ENCODE measurements around the gene PTGER4. TPM values are rescaled to one million over a fixed set of nuclear protein-coding genes. Genes with fewer than 3 reads are reported as not detected.

PTGER4 gene
- total RNA-seq, 1 experiment from 2014 or later: 0.92 TPM

DNA sequence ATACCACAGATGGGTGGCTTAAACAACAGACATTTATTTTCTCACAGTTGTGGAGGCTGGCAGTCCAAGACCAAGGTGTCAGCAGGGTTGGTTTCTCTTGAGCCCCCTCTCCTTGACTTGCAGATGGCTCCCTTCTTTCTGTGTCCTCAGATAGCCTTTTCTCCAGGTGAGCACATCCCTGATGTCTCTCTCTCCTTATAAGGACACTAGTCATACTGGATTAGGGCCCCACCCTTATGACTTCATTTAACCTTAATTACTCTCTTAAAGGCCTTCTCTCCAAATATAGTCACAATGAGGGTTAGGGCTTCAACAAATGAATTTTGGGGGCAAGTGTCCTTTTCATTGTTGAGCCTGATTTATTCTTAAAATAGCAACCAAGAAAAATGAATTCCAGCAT, 14.7 kb downstream of the PTGER4 start:
- Mint-ChIP-seq H3K4me1 (no peaks in the 10 kb centered on the region), H3K27ac (no peak overlapping the region), H3K9me3 (peaks cover 17% of the 10 kb centered on the region), H3K4me3 (no peak overlapping the region), H3K27me3 (ENCODE audit: low read depth) (no peaks in the 10 kb centered on the region), H3K36me3 (peaks cover 3% of the 10 kb centered on the region)
- ChIA-PET CTCF (no interaction called here), POLR2A (no interaction called here)
- DNase-seq (ENCODE audit: low spot score): no peak
- no peak for ATAC-seq
- TF ChIP-seq, protein P1, sequence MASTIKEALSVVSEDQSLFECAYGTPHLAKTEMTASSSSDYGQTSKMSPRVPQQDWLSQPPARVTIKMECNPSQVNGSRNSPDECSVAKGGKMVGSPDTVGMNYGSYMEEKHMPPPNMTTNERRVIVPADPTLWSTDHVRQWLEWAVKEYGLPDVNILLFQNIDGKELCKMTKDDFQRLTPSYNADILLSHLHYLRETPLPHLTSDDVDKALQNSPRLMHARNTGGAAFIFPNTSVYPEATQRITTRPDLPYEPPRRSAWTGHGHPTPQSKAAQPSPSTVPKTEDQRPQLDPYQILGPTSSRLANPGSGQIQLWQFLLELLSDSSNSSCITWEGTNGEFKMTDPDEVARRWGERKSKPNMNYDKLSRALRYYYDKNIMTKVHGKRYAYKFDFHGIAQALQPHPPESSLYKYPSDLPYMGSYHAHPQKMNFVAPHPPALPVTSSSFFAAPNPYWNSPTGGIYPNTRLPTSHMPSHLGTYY (CRISPR knock-in tag; IDR thresholded peaks at IDR 0.05): no peak
- TF ChIP-seq, protein P2, sequence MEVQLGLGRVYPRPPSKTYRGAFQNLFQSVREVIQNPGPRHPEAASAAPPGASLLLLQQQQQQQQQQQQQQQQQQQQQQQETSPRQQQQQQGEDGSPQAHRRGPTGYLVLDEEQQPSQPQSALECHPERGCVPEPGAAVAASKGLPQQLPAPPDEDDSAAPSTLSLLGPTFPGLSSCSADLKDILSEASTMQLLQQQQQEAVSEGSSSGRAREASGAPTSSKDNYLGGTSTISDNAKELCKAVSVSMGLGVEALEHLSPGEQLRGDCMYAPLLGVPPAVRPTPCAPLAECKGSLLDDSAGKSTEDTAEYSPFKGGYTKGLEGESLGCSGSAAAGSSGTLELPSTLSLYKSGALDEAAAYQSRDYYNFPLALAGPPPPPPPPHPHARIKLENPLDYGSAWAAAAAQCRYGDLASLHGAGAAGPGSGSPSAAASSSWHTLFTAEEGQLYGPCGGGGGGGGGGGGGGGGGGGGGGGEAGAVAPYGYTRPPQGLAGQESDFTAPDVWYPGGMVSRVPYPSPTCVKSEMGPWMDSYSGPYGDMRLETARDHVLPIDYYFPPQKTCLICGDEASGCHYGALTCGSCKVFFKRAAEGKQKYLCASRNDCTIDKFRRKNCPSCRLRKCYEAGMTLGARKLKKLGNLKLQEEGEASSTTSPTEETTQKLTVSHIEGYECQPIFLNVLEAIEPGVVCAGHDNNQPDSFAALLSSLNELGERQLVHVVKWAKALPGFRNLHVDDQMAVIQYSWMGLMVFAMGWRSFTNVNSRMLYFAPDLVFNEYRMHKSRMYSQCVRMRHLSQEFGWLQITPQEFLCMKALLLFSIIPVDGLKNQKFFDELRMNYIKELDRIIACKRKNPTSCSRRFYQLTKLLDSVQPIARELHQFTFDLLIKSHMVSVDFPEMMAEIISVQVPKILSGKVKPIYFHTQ (CRISPR knock-in tag; IDR thresholded peaks at IDR 0.05): no peak
- TF ChIP-seq, protein P3, sequence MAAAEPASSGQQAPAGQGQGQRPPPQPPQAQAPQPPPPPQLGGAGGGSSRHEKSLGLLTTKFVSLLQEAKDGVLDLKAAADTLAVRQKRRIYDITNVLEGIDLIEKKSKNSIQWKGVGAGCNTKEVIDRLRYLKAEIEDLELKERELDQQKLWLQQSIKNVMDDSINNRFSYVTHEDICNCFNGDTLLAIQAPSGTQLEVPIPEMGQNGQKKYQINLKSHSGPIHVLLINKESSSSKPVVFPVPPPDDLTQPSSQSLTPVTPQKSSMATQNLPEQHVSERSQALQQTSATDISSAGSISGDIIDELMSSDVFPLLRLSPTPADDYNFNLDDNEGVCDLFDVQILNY (CRISPR knock-in tag; IDR thresholded peaks at IDR 0.05): no peak
- TF ChIP-seq IRF2 (CRISPR knock-in tag; IDR thresholded peaks at IDR 0.05; ENCODE audit: borderline replicate concordance, low read depth) (no peak), MYBL2 (CRISPR knock-in tag; IDR thresholded peaks at IDR 0.05) (no peak), ZNF671 (CRISPR knock-in tag; IDR thresholded peaks at IDR 0.05) (no peak), OVOL2 (CRISPR knock-in tag; IDR thresholded peaks at IDR 0.05; ENCODE audit: borderline replicate concordance) (no peak), ZNF416 (CRISPR knock-in tag; IDR thresholded peaks at IDR 0.05) (no peak), JAZF1 (CRISPR knock-in tag; IDR thresholded peaks at IDR 0.05) (no peak), ZNF232 (CRISPR knock-in tag; IDR thresholded peaks at IDR 0.05) (no peak), JUN (CRISPR knock-in tag; IDR thresholded peaks at IDR 0.05) (no peak), ZNF138 (CRISPR knock-in tag; conservative IDR thresholded peaks at IDR 0.05) (no peak), ZNF396 (CRISPR knock-in tag; IDR thresholded peaks at IDR 0.05; ENCODE audit: borderline replicate concordance) (no peak), GTF2I (CRISPR knock-in tag; conservative IDR thresholded peaks at IDR 0.05) (no peak)
- TF ChIP-seq, protein P4, sequence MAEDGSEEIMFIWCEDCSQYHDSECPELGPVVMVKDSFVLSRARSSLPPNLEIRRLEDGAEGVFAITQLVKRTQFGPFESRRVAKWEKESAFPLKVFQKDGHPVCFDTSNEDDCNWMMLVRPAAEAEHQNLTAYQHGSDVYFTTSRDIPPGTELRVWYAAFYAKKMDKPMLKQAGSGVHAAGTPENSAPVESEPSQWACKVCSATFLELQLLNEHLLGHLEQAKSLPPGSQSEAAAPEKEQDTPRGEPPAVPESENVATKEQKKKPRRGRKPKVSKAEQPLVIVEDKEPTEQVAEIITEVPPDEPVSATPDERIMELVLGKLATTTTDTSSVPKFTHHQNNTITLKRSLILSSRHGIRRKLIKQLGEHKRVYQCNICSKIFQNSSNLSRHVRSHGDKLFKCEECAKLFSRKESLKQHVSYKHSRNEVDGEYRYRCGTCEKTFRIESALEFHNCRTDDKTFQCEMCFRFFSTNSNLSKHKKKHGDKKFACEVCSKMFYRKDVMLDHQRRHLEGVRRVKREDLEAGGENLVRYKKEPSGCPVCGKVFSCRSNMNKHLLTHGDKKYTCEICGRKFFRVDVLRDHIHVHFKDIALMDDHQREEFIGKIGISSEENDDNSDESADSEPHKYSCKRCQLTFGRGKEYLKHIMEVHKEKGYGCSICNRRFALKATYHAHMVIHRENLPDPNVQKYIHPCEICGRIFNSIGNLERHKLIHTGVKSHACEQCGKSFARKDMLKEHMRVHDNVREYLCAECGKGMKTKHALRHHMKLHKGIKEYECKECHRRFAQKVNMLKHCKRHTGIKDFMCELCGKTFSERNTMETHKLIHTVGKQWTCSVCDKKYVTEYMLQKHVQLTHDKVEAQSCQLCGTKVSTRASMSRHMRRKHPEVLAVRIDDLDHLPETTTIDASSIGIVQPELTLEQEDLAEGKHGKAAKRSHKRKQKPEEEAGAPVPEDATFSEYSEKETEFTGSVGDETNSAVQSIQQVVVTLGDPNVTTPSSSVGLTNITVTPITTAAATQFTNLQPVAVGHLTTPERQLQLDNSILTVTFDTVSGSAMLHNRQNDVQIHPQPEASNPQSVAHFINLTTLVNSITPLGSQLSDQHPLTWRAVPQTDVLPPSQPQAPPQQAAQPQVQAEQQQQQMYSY (CRISPR knock-in tag; IDR thresholded peaks at IDR 0.05): no peak
- TF ChIP-seq, protein P5, sequence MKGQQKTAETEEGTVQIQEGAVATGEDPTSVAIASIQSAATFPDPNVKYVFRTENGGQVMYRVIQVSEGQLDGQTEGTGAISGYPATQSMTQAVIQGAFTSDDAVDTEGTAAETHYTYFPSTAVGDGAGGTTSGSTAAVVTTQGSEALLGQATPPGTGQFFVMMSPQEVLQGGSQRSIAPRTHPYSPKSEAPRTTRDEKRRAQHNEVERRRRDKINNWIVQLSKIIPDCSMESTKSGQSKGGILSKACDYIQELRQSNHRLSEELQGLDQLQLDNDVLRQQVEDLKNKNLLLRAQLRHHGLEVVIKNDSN (CRISPR knock-in tag; IDR thresholded peaks at IDR 0.05): no peak
- TF ChIP-seq, protein P6, sequence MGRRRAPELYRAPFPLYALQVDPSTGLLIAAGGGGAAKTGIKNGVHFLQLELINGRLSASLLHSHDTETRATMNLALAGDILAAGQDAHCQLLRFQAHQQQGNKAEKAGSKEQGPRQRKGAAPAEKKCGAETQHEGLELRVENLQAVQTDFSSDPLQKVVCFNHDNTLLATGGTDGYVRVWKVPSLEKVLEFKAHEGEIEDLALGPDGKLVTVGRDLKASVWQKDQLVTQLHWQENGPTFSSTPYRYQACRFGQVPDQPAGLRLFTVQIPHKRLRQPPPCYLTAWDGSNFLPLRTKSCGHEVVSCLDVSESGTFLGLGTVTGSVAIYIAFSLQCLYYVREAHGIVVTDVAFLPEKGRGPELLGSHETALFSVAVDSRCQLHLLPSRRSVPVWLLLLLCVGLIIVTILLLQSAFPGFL (CRISPR knock-in tag; IDR thresholded peaks at IDR 0.05; ENCODE audit: borderline replicate concordance): no peak
- TF ChIP-seq, protein P7, sequence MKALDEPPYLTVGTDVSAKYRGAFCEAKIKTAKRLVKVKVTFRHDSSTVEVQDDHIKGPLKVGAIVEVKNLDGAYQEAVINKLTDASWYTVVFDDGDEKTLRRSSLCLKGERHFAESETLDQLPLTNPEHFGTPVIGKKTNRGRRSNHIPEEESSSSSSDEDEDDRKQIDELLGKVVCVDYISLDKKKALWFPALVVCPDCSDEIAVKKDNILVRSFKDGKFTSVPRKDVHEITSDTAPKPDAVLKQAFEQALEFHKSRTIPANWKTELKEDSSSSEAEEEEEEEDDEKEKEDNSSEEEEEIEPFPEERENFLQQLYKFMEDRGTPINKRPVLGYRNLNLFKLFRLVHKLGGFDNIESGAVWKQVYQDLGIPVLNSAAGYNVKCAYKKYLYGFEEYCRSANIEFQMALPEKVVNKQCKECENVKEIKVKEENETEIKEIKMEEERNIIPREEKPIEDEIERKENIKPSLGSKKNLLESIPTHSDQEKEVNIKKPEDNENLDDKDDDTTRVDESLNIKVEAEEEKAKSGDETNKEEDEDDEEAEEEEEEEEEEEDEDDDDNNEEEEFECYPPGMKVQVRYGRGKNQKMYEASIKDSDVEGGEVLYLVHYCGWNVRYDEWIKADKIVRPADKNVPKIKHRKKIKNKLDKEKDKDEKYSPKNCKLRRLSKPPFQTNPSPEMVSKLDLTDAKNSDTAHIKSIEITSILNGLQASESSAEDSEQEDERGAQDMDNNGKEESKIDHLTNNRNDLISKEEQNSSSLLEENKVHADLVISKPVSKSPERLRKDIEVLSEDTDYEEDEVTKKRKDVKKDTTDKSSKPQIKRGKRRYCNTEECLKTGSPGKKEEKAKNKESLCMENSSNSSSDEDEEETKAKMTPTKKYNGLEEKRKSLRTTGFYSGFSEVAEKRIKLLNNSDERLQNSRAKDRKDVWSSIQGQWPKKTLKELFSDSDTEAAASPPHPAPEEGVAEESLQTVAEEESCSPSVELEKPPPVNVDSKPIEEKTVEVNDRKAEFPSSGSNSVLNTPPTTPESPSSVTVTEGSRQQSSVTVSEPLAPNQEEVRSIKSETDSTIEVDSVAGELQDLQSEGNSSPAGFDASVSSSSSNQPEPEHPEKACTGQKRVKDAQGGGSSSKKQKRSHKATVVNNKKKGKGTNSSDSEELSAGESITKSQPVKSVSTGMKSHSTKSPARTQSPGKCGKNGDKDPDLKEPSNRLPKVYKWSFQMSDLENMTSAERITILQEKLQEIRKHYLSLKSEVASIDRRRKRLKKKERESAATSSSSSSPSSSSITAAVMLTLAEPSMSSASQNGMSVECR (CRISPR knock-in tag; IDR thresholded peaks at IDR 0.05; ENCODE audit: borderline replicate concordance): no peak
